ENCODE data around the gene CSNK1G1.

GRCh38 chr15:64355348-64355943 is 527 bp downstream of the CSNK1G1 start:
- TF ChIP-seq GATA2 (IDR thresholded peaks at IDR 0.05; ENCODE audit: low read depth, low read length) (no peak), GATA3 (IDR thresholded peaks at IDR 0.05; ENCODE audit: low read depth, low read length) (no peak)

Measured in SH-SY5Y (cell line).